Measurements from ENCODE around the gene RILPL2.
A peak's percentile ranks its signal among the peaks of the same experiment; 100 is the strongest.

DNA sequence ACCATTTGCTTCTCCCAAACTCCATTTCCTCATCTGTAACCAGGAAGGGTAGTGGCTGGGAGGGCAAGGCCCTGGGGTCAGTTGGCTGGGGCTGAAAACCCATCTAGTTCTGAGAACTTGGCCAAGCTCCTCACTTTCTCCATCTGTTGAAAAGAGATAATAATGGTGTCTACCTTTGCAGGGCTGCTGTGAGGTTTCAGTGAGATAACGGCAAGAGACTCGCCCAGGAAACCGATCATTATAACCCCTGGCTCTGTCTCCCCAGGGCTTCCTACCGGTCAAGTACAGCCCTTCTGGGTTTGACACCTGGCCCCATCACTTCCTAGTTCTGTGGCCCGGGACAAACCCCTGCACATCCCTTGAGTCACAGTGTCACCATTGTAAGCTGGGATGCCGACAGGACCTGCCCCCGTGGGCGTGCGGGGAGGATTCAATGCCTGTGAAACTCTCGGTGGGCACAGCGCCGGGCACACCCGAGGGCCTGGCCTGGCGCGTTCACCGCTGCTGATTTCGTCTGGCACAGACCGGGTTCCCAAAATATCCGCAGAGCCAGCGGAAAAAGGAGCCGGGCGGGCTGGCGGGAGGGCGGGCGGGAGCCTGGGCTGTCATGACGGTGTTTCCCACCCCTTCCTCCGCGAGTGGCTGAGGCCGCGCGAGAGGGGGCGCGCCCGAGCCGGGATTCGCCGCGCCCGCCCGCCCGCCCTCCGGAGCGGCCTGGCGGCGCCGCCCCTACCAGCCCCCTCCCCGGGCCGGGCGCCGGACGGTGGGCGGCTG lies 48.1 kb downstream of the RILPL2 start:
- TF ChIP-seq POLR2A (IDR thresholded peaks at IDR 0.05; ENCODE audit: low read length) (peak; percentile 55), GATA1 (IDR thresholded peaks at IDR 0.05; ENCODE audit: low read depth, low read length) (no peak)

Measured in erythroblast (primary cell).